ENCODE results near the gene CMTM7. TPM values are rescaled to one million over a fixed set of nuclear protein-coding genes. Genes with fewer than 3 reads are reported as not detected.

CMTM7 gene
- total and polyA plus RNA-seq, 11 donors = 2.3 to 16.8 (median 3.6) TPM

GRCh38 chr3:32352563-32352962 is 39.1 kb upstream of the CMTM7 start:
- Histone ChIP-seq H3K27ac (no peak overlapping the region), H3K9me3 (no peaks in the 10 kb centered on the region), H3K36me3 (no peaks in the 10 kb centered on the region), H3K27me3 (no peaks in the 10 kb centered on the region), H3K4me1 (peaks cover 0 to 10% (median 1%) of the 10 kb centered on the region in 12 donors), H3K4me3 (no peak overlapping the region)
- intact Hi-C loops (cut with DNase I) = no loop called here
- TF ChIP-seq POLR2A (IDR thresholded peaks at IDR 0.05) (no peak), CTCF (IDR thresholded peaks at IDR 0.05) (no peak)
- DNase-seq (no peak), ATAC-seq (no peak)

DNA sequence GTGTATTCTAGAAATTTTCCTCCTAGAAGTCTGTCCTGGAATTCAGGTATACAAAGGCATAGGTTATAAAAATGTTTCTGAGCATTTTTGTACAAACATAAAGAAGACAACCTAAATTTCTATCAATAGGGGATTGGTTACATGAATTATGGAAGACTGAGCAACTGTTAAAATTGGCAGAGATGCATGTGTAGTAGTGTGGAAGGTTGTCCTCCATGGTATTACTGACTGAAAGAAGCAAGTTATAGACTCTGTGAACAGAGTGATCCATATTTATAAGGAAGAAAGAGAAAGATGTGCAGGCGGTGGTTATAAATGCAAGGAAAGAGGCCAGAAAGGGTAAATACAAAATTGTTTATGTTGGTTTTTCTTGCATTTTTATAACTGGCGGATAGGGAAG is 38.3 kb upstream of the CMTM7 start:
- DNase-seq (no peak), ATAC-seq (no peak)
- TF ChIP-seq CTCF (IDR thresholded peaks at IDR 0.05) = no peak
- TF ChIP-seq POLR2A (IDR thresholded peaks at IDR 0.05) = no peak
- Histone ChIP-seq H3K27me3 (no peaks in the 10 kb centered on the region), H3K4me1 (peaks cover 0 to 10% (median 0%) of the 10 kb centered on the region in 12 donors), H3K9me3 (no peaks in the 10 kb centered on the region), H3K4me3 (no peak overlapping the region), H3K27ac (no peak overlapping the region), H3K36me3 (no peaks in the 10 kb centered on the region)
- WGBS, 4 donors = 94 to 99% (median 97%) methylated on average over 2 of the region's 2 CpGs
- intact Hi-C loops (cut with DNase I) = no loop called here

GRCh38 chr3:32354362-32354778 is 37.3 kb upstream of the CMTM7 start:
- peak in 1 of 4 donors; percentile 20 for ATAC-seq
- 47 to 61% (median 54%) methylated on average over 8 of the region's 8 CpGs for WGBS, 4 donors
- H3K27ac ChIP-seq = no peak overlapping the region
- intact Hi-C loops (cut with DNase I) = no loop called here
- peaks cover 0 to 10% (median 0%) of the 10 kb centered on the region in 12 donors for H3K4me1 ChIP-seq
- peaks cover 0 to 4% (median 0%) of the 10 kb centered on the region in 9 donors for H3K36me3 ChIP-seq
- no peaks in the 10 kb centered on the region for H3K9me3 ChIP-seq
- TF ChIP-seq CTCF (IDR thresholded peaks at IDR 0.05) (no peak), POLR2A (IDR thresholded peaks at IDR 0.05) (no peak)
- H3K4me3 ChIP-seq = no peak overlapping the region
- H3K27me3 ChIP-seq = no peaks in the 10 kb centered on the region
- no peak for DNase-seq

GRCh38 chr3:32355751-32356291 is 35.8 kb upstream of the CMTM7 start:
- WGBS, 4 donors = 65 to 75% (median 69%) methylated on average over 8 of the region's 8 CpGs

More at GRCh38 chr3:32355751-32356291, 35.8 kb upstream of the CMTM7 start:
- Histone ChIP-seq H3K9me3 (no peaks in the 10 kb centered on the region), H3K36me3 (peaks cover 0 to 5% (median 0%) of the 10 kb centered on the region in 9 donors), H3K27me3 (no peaks in the 10 kb centered on the region), H3K27ac (no peak overlapping the region), H3K4me3 (no peak overlapping the region), H3K4me1 (peaks cover 0 to 10% (median 0%) of the 10 kb centered on the region in 12 donors)
- DNase-seq = no peak
- no peak for TF ChIP-seq POLR2A (IDR thresholded peaks at IDR 0.05)
- no peak for TF ChIP-seq CTCF (IDR thresholded peaks at IDR 0.05)
- no peak for ATAC-seq
- intact Hi-C loops (cut with DNase I) = no loop called here
